GM10266 (cell line): Measurements from ENCODE around the gene MBD3L2.
"Not testable (repeated sequence)": the region's sequence is repeated elsewhere in the genome, so short reads cannot be mapped to it uniquely, and the experiment has no call there.

Experiments
- DNase-seq: peaks from one replicate; pipeline ENCODE4 v3.0.0; 2012; ENCODE audit errors: extremely low spot score
- TF ChIP-seq, protein P1 (sequence below): IDR thresholded peaks from 2 replicates; pipeline ENCODE4 v1.5.1; 2012; ENCODE audit warnings: mild to moderate bottlenecking, low read depth; ENCODE audit not compliant: control insufficient read depth, insufficient read depth; ENCODE audit errors: missing control alignments

The MBD3L2 gene

DNA sequence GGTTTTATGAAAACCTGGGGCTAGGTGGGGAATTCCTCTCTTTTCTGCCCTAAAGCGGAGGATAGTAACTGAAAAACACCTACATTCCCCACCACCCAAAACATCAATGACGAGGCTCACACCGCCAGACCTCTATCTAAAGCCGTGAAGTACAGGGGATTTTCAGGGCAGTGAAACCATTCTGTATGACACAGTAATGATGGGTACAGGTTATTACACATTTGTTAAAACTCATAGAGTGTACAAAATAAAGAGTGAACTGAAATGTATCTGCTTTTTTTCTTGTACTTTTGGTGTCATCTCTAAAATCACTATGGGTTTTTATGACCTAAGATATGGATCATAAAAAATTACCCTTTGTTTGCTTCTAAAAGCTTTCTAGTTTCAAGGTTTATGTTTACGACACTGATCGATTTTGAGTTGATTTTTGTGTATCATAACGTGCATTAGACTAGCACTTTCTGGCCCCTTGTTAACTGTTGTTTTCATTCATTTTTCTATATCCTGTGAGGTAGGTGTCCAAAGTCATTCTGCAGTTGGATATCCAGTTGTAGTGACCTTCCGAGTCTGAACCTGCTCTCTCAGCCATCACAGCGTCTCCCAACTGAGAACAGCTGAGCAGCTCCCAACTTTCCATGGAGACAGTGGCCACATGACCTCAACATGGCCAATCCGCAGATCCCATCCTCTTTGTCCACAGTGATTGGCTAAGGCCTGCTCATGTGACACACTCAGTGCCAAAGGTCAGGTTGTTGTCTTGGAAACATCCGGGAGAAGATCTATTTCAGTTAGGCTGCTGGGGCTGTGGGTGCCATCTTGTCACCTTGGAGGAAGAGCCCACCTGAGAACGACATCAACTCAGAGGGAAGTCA is 38.2 kb upstream of the MBD3L2 start:
- DNase-seq = no peak
- TF ChIP-seq, protein P1, sequence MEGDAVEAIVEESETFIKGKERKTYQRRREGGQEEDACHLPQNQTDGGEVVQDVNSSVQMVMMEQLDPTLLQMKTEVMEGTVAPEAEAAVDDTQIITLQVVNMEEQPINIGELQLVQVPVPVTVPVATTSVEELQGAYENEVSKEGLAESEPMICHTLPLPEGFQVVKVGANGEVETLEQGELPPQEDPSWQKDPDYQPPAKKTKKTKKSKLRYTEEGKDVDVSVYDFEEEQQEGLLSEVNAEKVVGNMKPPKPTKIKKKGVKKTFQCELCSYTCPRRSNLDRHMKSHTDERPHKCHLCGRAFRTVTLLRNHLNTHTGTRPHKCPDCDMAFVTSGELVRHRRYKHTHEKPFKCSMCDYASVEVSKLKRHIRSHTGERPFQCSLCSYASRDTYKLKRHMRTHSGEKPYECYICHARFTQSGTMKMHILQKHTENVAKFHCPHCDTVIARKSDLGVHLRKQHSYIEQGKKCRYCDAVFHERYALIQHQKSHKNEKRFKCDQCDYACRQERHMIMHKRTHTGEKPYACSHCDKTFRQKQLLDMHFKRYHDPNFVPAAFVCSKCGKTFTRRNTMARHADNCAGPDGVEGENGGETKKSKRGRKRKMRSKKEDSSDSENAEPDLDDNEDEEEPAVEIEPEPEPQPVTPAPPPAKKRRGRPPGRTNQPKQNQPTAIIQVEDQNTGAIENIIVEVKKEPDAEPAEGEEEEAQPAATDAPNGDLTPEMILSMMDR = no peak

DNA sequence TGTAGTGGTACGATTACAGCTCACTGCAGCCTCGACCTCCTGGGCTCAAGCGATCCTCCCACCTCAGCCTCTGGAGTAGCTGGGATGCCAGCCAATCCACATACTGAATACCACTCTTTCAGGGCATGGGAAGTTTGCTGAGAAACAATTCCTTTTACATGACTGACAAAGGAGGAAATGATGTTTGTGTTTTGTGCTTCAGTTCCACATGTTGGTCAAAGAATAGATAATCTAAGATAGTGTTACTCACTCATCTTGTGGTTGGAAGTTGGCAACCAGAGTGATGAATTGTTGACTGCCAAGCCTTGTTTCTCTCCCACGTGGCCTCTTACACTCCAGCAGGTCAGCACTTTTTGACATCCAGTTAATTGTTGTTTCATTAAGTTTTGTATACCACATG is 35.4 kb upstream of the MBD3L2 start:
- TF ChIP-seq, protein P1 = no peak
- no peak for DNase-seq

DNA sequence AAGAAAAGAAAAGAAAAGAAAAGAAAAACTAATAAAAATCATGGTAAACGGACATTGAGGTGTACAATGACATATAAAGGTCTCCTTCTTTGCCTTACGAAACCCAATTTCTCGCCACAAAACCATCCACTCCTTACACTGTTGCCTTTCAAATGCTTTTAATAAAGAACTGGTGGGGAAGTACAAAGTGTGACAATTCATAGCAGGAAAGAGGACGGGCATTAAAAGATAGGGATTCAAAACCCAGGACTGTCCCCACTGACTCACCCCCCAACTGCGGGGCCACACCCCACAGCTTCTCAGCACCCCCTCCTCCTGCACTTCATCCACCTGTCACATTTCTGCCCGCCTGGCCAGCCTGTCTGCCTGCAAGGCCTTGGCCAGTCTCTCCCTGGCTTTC is 30.3 kb upstream of the MBD3L2 start:
- TF ChIP-seq, protein P1 = no peak

DNA sequence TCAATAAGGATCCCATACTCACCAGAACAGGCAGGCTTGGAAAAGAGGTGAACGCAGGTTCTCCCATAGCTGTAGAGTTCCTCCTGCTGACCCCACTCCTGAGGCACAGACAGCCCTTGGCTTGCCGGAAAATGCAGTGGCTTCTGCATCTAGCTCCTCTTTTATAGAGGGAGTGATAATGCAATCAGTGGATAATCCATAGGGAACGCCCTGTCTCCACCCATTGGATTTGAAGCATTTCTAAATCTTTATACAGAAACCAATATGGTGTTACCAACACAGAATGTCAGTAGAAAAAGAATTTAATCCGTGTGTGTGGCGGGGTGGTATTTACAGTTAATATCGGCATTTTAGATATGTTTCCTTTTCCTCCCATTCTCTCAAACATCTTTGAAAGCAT is 27.8 kb upstream of the MBD3L2 start, which contains the start of gene MBD3L2B:
Gene MBD3L2B, minus strand, starts transcription at position 101 of the 400 bp plus-strand sequence. Its CDS starts 34 bp downstream, at position 67.
- not testable (repeated sequence) for DNase-seq

More for the DNA sequence above, 30.3 kb upstream of the MBD3L2 start:
- DNase-seq = no peak

DNA sequence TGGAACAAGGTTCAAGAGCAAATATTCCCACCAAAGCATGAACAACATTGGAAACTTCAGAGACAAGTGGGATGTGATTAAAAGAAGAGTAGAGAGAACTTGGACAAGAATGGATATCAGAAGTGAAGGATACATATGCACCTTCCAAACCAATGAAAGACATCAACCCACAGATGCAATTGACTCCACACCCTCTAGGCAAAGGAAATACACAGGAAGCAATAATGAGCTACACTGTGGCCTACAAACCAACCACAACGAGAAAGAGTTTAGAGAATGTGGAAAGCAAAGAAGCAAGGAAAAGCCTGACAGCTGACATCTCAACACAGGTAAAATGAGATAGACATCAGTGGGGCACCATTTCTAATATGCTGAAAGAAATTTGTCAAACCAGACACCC is 20.3 kb upstream of the MBD3L2 start:
- DNase-seq = not testable (repeated sequence)

DNA sequence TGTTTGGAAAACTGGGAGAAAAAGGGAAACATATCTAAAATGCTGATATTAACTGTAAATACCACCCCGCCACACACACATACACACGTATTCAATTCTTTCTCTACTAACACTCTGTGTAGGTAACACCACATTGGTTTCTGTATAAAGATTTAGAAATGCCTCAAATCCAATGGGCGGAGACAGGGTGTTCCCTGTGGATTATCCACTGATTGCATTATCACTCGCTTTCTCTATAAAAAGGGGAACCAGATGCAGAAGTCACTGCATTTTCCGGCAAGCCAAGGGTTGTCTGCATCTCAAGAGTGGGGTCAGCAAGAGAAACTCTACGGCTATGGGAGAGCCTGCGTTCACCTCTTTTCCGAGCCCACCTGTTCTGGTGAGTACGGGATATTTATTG is 18.8 kb upstream of the MBD3L2 start, which contains the start of gene MBD3L5:
Gene MBD3L5, plus strand, starts transcription at position 301 of the 400 bp plus-strand sequence. Its CDS starts 34 bp downstream, at position 335.
- DNase-seq = not testable (repeated sequence)

DNA sequence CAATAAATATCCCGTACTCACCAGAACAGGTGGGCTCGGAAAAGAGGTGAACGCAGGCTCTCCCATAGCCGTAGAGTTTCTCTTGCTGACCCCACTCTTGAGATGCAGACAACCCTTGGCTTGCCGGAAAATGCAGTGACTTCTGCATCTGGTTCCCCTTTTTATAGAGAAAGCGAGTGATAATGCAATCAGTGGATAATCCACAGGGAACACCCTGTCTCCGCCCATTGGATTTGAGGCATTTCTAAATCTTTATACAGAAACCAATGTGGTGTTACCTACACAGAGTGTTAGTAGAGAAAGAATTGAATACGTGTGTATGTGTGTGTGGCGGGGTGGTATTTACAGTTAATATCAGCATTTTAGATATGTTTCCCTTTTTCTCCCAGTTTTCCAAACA is 9.0 kb upstream of the MBD3L2 start, which contains the start of gene MBD3L4:
Gene MBD3L4, minus strand, starts transcription at position 101 of the 400 bp plus-strand sequence. Its CDS starts 35 bp downstream, at position 66.
- not testable (repeated sequence) for DNase-seq

DNA sequence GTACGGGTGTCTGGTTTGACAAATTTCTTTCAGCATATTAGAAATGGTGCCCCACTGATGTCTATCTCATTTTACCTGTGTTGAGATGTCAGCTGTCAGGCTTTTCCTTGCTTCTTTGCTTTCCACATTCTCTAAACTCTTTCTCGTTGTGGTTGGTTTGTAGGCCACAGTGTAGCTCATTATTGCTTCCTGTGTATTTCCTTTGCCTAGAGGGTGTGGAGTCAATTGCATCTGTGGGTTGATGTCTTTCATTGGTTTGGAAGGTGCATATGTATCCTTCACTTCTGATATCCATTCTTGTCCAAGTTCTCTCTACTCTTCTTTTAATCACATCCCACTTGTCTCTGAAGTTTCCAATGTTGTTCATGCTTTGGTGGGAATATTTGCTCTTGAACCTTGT is 7.6 kb upstream of the MBD3L2 start:
- DNase-seq = not testable (repeated sequence)

DNA sequence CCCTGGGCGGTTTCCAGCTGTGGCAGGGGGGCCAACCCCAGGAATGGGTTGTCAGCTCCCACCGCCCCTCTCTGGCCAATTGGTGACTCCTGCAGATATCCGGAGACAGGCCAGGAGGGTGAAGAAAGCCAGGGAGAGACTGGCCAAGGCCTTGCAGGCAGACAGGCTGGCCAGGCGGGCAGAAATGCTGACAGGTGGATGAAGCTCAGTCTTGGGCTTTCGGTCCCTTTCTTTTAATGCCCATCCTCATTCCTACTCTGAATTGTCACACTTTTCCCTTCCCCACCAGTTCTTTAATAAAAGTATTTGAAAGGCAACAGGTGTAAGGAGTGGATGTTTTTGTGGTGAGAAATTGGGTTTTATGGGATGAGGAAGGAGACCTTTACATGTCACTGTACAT is 2.3 kb downstream of the MBD3L2 start:
- not testable (repeated sequence) for DNase-seq

DNA sequence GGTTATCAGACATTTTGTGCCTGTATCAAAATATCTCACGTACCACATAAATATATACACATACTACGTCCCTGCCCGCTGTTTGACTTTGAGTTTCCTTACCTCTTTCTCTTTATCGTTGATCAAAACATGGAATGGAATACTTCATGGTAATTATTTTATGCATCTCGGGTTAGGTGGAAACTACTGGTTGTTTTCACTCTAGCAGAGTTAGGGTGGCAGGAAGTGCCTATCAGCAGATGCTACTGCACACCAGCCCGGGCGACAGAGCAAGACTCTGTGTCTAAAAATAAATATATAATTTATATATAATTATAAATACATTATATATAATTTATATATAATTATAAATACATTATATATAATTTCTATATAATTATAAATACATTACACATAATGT is 3.8 kb downstream of the MBD3L2 start:
- not testable (repeated sequence) for DNase-seq

DNA sequence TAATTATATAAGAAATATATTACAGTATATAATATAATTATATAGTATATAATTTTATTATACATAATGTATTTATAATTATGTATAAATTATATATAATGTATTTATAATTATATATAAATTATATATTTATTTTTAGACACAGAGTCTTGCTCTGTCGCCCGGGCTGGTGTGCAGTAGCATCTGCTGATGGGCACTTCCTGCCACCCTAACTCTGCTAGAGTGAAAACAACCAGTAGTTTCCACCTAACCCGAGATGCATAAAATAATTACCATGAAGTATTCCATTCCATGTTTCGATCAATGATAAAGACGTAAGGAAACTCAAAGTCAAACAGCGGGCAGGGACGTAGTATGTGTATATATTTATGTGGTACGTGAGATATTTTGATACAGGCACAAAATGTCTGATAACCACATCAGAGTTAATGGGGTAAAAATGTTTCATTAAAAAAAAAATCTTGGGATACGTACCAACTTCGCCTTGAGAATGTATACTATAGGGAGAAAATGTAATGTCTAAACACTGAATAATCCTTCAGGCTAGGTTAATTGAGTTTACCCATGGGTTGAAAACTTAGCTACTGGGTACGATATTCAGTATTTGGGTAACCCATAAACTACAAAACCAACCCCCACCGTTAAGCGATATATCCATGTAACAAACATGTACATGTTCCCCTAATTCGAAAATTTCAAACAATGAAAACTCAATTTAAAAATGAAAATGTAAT is 5.7 kb downstream of the MBD3L2 start:
- not testable (repeated sequence) for DNase-seq

DNA sequence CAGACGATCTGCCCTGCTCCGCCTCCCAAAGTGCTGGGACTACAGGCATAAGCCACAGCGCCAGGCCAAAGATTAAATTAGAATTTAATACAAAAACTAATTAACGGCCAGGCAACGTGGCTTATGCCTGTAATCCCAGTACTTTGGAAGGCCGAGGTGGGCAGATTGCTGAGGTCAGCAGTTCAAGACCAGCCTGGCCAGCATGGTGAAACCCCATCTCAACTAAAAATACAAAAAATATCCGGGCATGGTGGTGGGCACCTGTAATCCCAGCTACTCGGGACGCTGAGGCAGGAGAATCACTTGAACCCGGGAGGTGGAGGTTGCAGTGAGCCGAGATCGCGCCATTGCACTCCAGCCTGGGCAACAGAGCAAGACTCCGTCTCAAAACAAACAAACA is 6.6 kb downstream of the MBD3L2 start:
- DNase-seq = not testable (repeated sequence)

DNA sequence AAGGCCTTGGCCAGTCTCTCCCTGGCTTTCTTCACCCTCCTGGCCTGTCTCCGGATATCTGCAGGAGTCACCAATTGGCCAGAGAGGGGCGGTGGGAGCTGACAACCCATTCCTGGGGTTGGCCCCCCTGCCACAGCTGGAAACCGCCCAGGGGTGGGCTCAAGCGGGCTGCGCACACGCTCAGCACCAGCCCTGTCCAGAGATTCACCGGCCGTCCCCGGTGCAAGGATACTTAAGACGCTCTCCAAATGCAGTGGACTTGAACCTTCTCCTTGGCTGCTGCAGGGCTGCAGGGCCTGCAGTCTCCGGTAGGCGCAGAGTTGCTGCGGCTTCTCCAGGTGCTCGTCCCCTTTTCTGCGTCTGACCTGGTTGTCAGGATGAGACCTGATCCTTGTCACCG is 7.2 kb downstream of the MBD3L2 start:
- DNase-seq = not testable (repeated sequence)

DNA sequence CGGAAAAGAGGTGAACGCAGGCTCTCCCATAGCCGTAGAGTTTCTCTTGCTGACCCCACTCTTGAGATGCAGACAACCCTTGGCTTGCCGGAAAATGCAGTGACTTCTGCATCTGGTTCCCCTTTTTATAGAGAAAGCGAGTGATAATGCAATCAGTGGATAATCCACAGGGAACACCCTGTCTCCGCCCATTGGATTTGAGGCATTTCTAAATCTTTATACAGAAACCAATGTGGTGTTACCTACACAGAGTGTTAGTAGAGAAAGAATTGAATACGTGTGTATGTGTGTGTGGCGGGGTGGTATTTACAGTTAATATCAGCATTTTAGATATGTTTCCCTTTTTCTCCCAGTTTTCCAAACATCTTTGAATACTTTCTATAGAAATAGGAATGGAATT is 9.5 kb downstream of the MBD3L2 start, which contains the start of gene MBD3L3:
Gene MBD3L3, minus strand, starts transcription at position 101 of the 400 bp plus-strand sequence. Its CDS starts 71 bp downstream, at position 30.
- not testable (repeated sequence) for DNase-seq

DNA sequence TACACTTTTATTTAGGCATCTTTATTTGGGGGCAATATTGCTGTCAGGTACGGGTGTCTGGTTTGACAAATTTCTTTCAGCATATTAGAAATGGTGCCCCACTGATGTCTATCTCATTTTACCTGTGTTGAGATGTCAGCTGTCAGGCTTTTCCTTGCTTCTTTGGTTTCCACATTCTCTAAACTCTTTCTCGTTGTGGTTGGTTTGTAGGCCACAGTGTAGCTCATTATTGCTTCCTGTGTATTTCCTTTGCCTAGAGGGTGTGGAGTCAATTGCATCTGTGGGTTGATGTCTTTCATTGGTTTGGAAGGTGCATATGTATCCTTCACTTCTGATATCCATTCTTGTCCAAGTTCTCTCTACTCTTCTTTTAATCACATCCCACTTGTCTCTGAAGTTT is 10.9 kb downstream of the MBD3L2 start:
- DNase-seq = not testable (repeated sequence)
